ENCODE data around the gene TMEM109. TPM values are rescaled to one million over a fixed set of nuclear protein-coding genes. Genes with fewer than 3 reads are reported as not detected.

Gene TMEM109
- total and polyA plus RNA-seq, 2 of the 13 experiments (the other 11 are each of a cell fraction or from before 2014, with no cell fraction given), result 7.7 to 18.0 TPM

DNA sequence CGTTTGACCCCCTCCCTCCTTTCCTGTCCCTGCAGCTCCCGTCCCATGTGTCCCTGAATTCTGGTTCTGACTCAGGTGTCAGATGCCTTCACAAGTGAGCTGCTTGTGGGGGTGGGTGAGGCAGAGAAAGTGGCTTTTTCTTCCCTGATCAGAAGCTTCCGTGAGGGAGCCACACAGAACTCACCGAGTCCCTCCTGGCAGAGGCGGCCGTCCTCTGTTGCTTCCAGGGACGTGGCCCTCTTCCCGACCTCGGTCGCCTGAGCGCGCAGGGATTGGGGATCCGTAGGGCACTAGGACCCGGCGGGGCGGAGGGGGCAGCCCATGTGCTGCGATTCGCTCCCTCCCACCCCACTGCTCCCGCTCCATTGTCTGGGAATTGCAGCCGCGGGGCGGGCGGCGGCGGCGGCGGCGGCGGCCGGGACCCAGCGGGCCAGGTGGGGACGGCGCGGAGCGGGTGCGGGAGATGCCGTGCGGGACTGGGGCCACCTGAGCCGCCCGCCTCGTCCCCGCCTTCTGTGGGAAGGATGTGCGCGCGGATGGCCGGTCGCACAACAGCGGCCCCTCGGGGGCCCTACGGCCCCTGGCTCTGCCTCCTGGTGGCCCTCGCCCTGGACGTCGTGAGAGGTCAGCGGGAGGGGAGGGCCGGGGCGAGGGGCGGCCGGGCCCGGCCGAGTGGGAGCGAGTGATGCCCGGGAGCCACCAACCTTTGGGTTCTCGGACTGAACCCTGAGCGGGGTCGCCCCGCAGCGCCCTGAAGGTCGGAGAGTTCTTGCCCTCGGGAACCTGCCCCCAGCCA, 10.3 kb downstream of the TMEM109 start, which contains the start of gene TMEM132A (continued):
- TF ChIP-seq TAF1 (CRISPR knock-in tag; IDR thresholded peaks at IDR 0.05), result peak; percentile 34; the same call in 1 of the 2 replicates
- no peak for TF ChIP-seq ATF1 (CRISPR knock-in tag; IDR thresholded peaks at IDR 0.05)
- TF ChIP-seq, protein P1, sequence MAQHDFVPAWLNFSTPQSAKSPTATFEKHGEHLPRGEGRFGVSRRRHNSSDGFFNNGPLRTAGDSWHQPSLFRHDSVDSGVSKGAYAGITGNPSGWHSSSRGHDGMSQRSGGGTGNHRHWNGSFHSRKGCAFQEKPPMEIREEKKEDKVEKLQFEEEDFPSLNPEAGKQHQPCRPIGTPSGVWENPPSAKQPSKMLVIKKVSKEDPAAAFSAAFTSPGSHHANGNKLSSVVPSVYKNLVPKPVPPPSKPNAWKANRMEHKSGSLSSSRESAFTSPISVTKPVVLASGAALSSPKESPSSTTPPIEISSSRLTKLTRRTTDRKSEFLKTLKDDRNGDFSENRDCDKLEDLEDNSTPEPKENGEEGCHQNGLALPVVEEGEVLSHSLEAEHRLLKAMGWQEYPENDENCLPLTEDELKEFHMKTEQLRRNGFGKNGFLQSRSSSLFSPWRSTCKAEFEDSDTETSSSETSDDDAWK (CRISPR knock-in tag; IDR thresholded peaks at IDR 0.05), result no peak
- TF ChIP-seq PHF20 (CRISPR knock-in tag; IDR thresholded peaks at IDR 0.05), result no peak
- TF ChIP-seq ZNF124 (CRISPR knock-in tag; IDR thresholded peaks at IDR 0.05), result peak; percentile 69; the same call in 1 of the 2 replicates
- TF ChIP-seq ZNF879 (CRISPR knock-in tag; IDR thresholded peaks at IDR 0.05), result no peak
- TF ChIP-seq, protein P2, sequence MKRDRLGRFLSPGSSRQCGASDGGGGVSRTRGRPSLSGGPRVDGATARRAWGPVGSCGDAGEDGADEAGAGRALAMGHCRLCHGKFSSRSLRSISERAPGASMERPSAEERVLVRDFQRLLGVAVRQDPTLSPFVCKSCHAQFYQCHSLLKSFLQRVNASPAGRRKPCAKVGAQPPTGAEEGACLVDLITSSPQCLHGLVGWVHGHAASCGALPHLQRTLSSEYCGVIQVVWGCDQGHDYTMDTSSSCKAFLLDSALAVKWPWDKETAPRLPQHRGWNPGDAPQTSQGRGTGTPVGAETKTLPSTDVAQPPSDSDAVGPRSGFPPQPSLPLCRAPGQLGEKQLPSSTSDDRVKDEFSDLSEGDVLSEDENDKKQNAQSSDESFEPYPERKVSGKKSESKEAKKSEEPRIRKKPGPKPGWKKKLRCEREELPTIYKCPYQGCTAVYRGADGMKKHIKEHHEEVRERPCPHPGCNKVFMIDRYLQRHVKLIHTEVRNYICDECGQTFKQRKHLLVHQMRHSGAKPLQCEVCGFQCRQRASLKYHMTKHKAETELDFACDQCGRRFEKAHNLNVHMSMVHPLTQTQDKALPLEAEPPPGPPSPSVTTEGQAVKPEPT (CRISPR knock-in tag; IDR thresholded peaks at IDR 0.05; ENCODE audit: low read depth), result no peak
- no peak for TF ChIP-seq RXRA (CRISPR knock-in tag; IDR thresholded peaks at IDR 0.05)
- no peak for TF ChIP-seq ZNF224 (CRISPR knock-in tag; IDR thresholded peaks at IDR 0.05)
- TF ChIP-seq STAT5B (CRISPR knock-in tag; IDR thresholded peaks at IDR 0.05), result no peak
- TF ChIP-seq, protein P3, sequence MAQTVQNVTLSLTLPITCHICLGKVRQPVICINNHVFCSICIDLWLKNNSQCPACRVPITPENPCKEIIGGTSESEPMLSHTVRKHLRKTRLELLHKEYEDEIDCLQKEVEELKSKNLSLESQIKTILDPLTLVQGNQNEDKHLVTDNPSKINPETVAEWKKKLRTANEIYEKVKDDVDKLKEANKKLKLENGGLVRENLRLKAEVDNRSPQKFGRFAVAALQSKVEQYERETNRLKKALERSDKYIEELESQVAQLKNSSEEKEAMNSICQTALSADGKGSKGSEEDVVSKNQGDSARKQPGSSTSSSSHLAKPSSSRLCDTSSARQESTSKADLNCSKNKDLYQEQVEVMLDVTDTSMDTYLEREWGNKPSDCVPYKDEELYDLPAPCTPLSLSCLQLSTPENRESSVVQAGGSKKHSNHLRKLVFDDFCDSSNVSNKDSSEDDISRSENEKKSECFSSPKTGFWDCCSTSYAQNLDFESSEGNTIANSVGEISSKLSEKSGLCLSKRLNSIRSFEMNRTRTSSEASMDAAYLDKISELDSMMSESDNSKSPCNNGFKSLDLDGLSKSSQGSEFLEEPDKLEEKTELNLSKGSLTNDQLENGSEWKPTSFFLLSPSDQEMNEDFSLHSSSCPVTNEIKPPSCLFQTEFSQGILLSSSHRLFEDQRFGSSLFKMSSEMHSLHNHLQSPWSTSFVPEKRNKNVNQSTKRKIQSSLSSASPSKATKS (CRISPR knock-in tag; IDR thresholded peaks at IDR 0.05), result no peak
- TF ChIP-seq, protein P4, sequence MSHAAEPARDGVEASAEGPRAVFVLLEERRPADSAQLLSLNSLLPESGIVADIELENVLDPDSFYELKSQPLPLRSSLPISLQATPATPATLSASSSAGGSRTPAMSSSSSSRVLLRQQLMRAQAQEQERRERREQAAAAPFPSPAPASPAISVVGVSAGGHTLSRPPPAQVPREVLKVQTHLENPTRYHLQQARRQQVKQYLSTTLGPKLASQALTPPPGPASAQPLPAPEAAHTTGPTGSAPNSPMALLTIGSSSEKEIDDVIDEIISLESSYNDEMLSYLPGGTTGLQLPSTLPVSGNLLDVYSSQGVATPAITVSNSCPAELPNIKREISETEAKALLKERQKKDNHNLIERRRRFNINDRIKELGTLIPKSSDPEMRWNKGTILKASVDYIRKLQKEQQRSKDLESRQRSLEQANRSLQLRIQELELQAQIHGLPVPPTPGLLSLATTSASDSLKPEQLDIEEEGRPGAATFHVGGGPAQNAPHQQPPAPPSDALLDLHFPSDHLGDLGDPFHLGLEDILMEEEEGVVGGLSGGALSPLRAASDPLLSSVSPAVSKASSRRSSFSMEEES (CRISPR knock-in tag; IDR thresholded peaks at IDR 0.05), result 0 out of 2 replicates have a peak, but pooled peaks have one; percentile 57
- TF ChIP-seq SSRP1 (CRISPR knock-in tag; IDR thresholded peaks at IDR 0.05), result no peak
- TF ChIP-seq KLF6 (CRISPR knock-in tag; IDR thresholded peaks at IDR 0.05), result no peak
- no peak for TF ChIP-seq TCF7 (IDR thresholded peaks at IDR 0.05; ENCODE audit: low read depth)
- TF ChIP-seq ZBTB42 (CRISPR knock-in tag; IDR thresholded peaks at IDR 0.05), result no peak
- TF ChIP-seq MEIS1 (CRISPR knock-in tag; IDR thresholded peaks at IDR 0.05; ENCODE audit: borderline replicate concordance), result no peak
- no peak for TF ChIP-seq HOXA7 (CRISPR knock-in tag; IDR thresholded peaks at IDR 0.05)
- TF ChIP-seq, protein P5, sequence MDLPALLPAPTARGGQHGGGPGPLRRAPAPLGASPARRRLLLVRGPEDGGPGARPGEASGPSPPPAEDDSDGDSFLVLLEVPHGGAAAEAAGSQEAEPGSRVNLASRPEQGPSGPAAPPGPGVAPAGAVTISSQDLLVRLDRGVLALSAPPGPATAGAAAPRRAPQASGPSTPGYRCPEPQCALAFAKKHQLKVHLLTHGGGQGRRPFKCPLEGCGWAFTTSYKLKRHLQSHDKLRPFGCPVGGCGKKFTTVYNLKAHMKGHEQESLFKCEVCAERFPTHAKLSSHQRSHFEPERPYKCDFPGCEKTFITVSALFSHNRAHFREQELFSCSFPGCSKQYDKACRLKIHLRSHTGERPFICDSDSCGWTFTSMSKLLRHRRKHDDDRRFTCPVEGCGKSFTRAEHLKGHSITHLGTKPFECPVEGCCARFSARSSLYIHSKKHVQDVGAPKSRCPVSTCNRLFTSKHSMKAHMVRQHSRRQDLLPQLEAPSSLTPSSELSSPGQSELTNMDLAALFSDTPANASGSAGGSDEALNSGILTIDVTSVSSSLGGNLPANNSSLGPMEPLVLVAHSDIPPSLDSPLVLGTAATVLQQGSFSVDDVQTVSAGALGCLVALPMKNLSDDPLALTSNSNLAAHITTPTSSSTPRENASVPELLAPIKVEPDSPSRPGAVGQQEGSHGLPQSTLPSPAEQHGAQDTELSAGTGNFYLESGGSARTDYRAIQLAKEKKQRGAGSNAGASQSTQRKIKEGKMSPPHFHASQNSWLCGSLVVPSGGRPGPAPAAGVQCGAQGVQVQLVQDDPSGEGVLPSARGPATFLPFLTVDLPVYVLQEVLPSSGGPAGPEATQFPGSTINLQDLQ (CRISPR knock-in tag; IDR thresholded peaks at IDR 0.05), result no peak
- TF ChIP-seq MIER3 (CRISPR knock-in tag; IDR thresholded peaks at IDR 0.05; ENCODE audit: borderline replicate concordance), result no peak
- no peak for TF ChIP-seq CHD4 (IDR thresholded peaks at IDR 0.05; ENCODE audit: borderline replicate concordance, low read length)
- TF ChIP-seq HMG20A (CRISPR knock-in tag; IDR thresholded peaks at IDR 0.05; ENCODE audit: borderline replicate concordance), result no peak
